Neural progenitor cell (in vitro differentiated cells): Measurements from ENCODE around the gene ALG12.

Experiments
- EZH2 ChIP-seq: fragments of 200-600 bp; sonication (generic); IDR thresholded peaks from 2 replicates; pipeline ENCODE4 v1.6.1; 2017; ENCODE audit warnings: antibody characterized with exemption, mild to moderate bottlenecking, moderate library complexity
- TF ChIP-seq, protein P1 (sequence below): fragments of 200-600 bp; sonication (generic); IDR thresholded peaks from 2 replicates; pipeline ENCODE4 v1.5.1; 2017; ENCODE audit warnings: antibody characterized with exemption, mild to moderate bottlenecking

GRCh38 chr22:49884075-49884474 lies 34.2 kb downstream of the ALG12 start:
- TF ChIP-seq, protein P1, sequence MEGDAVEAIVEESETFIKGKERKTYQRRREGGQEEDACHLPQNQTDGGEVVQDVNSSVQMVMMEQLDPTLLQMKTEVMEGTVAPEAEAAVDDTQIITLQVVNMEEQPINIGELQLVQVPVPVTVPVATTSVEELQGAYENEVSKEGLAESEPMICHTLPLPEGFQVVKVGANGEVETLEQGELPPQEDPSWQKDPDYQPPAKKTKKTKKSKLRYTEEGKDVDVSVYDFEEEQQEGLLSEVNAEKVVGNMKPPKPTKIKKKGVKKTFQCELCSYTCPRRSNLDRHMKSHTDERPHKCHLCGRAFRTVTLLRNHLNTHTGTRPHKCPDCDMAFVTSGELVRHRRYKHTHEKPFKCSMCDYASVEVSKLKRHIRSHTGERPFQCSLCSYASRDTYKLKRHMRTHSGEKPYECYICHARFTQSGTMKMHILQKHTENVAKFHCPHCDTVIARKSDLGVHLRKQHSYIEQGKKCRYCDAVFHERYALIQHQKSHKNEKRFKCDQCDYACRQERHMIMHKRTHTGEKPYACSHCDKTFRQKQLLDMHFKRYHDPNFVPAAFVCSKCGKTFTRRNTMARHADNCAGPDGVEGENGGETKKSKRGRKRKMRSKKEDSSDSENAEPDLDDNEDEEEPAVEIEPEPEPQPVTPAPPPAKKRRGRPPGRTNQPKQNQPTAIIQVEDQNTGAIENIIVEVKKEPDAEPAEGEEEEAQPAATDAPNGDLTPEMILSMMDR = no peak
- TF ChIP-seq EZH2 = no peak
